ENCODE results near the gene ZNF778.

The ZNF778 gene

GRCh38 chr16:89202422-89203215, 14.9 kb upstream of the ZNF778 start:
- Histone ChIP-seq H3F3A (ENCODE audit: insufficient read depth) (no peaks in the 10 kb centered on the region), H3K27ac (ENCODE audit: low read depth, low read length) (no peak overlapping the region), H3K9me2 (replicated peaks; ENCODE audit: insufficient read depth, low read length) (no peaks in the 10 kb centered on the region), H3K79me2 (ENCODE audit: insufficient read depth, low read length) (no peaks in the 10 kb centered on the region), H2AFZ (ENCODE audit: low read depth, low read length, severe bottlenecking) (no peak overlapping the region), H4K20me1 (ENCODE audit: low read depth, low read length) (no peaks in the 10 kb centered on the region), H3K36me3 (ENCODE audit: low read length) (no peaks in the 10 kb centered on the region), H3K4me3 (ENCODE audit: insufficient read depth, low read length, poor library complexity, severe bottlenecking) (no peak overlapping the region), H3K9me3 (ENCODE audit: insufficient read depth, low read length) (no peaks in the 10 kb centered on the region), H3K9ac (ENCODE audit: low read length) (no peak overlapping the region), H3K27me3 (ENCODE audit: low read length) (no peaks in the 10 kb centered on the region), H3K4me2 (ENCODE audit: low read depth, low read length, poor library complexity, severe bottlenecking) (no peak overlapping the region)
- no peak for TF ChIP-seq EZH2phosphoT487 (conservative IDR thresholded peaks at IDR 0.05; ENCODE audit: low read length)
- TF ChIP-seq, protein P1, sequence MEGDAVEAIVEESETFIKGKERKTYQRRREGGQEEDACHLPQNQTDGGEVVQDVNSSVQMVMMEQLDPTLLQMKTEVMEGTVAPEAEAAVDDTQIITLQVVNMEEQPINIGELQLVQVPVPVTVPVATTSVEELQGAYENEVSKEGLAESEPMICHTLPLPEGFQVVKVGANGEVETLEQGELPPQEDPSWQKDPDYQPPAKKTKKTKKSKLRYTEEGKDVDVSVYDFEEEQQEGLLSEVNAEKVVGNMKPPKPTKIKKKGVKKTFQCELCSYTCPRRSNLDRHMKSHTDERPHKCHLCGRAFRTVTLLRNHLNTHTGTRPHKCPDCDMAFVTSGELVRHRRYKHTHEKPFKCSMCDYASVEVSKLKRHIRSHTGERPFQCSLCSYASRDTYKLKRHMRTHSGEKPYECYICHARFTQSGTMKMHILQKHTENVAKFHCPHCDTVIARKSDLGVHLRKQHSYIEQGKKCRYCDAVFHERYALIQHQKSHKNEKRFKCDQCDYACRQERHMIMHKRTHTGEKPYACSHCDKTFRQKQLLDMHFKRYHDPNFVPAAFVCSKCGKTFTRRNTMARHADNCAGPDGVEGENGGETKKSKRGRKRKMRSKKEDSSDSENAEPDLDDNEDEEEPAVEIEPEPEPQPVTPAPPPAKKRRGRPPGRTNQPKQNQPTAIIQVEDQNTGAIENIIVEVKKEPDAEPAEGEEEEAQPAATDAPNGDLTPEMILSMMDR (IDR thresholded peaks at IDR 0.05; ENCODE audit: insufficient read depth, low read length, poor library complexity, severe bottlenecking) = no peak

DNA sequence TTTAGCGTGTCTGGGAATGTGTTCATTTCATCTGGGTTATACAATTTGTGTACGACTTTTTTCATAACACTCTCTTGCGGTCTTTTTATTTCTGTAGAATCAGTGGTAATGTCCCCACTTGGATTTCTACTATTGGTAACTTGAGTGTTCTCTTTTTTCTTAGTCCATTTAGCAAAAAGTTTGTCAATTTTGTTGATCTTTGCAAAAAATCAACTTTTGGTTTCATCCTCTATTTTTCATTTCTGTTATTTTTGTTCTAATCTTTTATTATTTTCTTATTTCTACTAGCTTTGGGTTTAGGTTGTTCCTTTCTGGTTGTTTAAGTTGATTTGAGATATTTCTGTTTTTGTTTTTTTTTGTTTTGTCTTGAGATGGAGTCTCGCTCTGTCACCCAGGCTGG, 9.5 kb upstream of the ZNF778 start:
- H3K36me3 ChIP-seq (ENCODE audit: low read length) = no peaks in the 10 kb centered on the region
- no peaks in the 10 kb centered on the region for H3F3A ChIP-seq (ENCODE audit: insufficient read depth)
- H3K27ac ChIP-seq (ENCODE audit: low read depth, low read length) = no peak overlapping the region
- no peak overlapping the region for H3K4me3 ChIP-seq (ENCODE audit: insufficient read depth, low read length, poor library complexity, severe bottlenecking)
- no peak overlapping the region for H3K9ac ChIP-seq (ENCODE audit: low read length)
- no peaks in the 10 kb centered on the region for H3K9me2 ChIP-seq (replicated peaks; ENCODE audit: insufficient read depth, low read length)
- no peaks in the 10 kb centered on the region for H4K20me1 ChIP-seq (ENCODE audit: low read depth, low read length)
- H3K9me3 ChIP-seq (ENCODE audit: insufficient read depth, low read length) = no peaks in the 10 kb centered on the region
- no peak overlapping the region for H2AFZ ChIP-seq (ENCODE audit: low read depth, low read length, severe bottlenecking)
- H3K79me2 ChIP-seq (ENCODE audit: insufficient read depth, low read length) = no peaks in the 10 kb centered on the region
- no peaks in the 10 kb centered on the region for H3K27me3 ChIP-seq (ENCODE audit: low read length)
- H3K4me2 ChIP-seq (ENCODE audit: low read depth, low read length, poor library complexity, severe bottlenecking) = no peak overlapping the region
- TF ChIP-seq, protein P1 (IDR thresholded peaks at IDR 0.05; ENCODE audit: insufficient read depth, low read length, poor library complexity, severe bottlenecking) = no peak
- no peak for TF ChIP-seq EZH2phosphoT487 (conservative IDR thresholded peaks at IDR 0.05; ENCODE audit: low read length)

GRCh38 chr16:89209522-89210044, 7.9 kb upstream of the ZNF778 start:
- no peak overlapping the region for H3K9ac ChIP-seq (ENCODE audit: low read length)
- no peak overlapping the region for H2AFZ ChIP-seq (ENCODE audit: low read depth, low read length, severe bottlenecking)
- H3K79me2 ChIP-seq (ENCODE audit: insufficient read depth, low read length) = no peaks in the 10 kb centered on the region
- H3K27me3 ChIP-seq (ENCODE audit: low read length) = no peaks in the 10 kb centered on the region
- no peak overlapping the region for H3K27ac ChIP-seq (ENCODE audit: low read depth, low read length)
- H3F3A ChIP-seq (ENCODE audit: insufficient read depth) = no peaks in the 10 kb centered on the region
- TF ChIP-seq EZH2phosphoT487 (conservative IDR thresholded peaks at IDR 0.05; ENCODE audit: low read length) = no peak
- TF ChIP-seq, protein P1 (IDR thresholded peaks at IDR 0.05; ENCODE audit: insufficient read depth, low read length, poor library complexity, severe bottlenecking) = no peak
- H3K4me2 ChIP-seq (ENCODE audit: low read depth, low read length, poor library complexity, severe bottlenecking) = no peak overlapping the region
- H4K20me1 ChIP-seq (ENCODE audit: low read depth, low read length) = no peaks in the 10 kb centered on the region
- no peaks in the 10 kb centered on the region for H3K36me3 ChIP-seq (ENCODE audit: low read length)
- no peak overlapping the region for H3K4me3 ChIP-seq (ENCODE audit: insufficient read depth, low read length, poor library complexity, severe bottlenecking)
- no peaks in the 10 kb centered on the region for H3K9me2 ChIP-seq (replicated peaks; ENCODE audit: insufficient read depth, low read length)
- no peaks in the 10 kb centered on the region for H3K9me3 ChIP-seq (ENCODE audit: insufficient read depth, low read length)
